Esophagus muscularis mucosa (tissue), 3 donors: ENCODE results near the gene TGFBR2.

ENCODE experiments used
- POLR2AphosphoS5 ChIP-seq, 2 donors: sonication (generic); formaldehyde crosslinking; IDR thresholded peaks; one replicate each; pipeline ENCODE4 v1.6.1; 2017; ENCODE audit warnings: antibody characterized with exemption in 2 of 2
- TF ChIP-seq, protein P1 (sequence below), 3 experiments: fragments of 200-600 bp in 2 of 3; fragments of 450-650 bp in 1 of 3; sonication (generic) in 2 of 3; IDR thresholded peaks; one replicate each; pipeline ENCODE4 v1.5.1; 2017 to 2019; ENCODE audit warnings: antibody characterized with exemption in 3 of 3, mild to moderate bottlenecking in 2 of 3, moderate library complexity in 1 of 3

DNA sequence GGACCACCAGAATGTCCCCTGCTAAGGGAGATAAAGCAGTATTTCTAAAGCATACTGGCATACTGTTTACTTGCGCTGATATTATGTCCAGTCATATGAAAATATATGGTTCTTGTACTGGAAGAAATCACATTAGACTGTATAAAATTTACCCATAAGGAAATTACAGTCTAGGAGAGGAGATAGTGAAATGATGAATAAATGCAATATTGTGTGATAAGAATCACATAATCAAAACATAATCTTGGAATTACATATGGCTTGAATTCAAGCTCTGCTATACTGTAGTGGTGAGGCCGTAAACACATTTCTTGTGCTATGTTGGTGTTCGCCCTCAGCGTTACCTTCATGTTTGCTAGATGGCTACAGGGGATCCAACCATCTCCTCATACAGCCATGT, 20.7 kb upstream of the TGFBR2 start:
- TF ChIP-seq, protein P1, sequence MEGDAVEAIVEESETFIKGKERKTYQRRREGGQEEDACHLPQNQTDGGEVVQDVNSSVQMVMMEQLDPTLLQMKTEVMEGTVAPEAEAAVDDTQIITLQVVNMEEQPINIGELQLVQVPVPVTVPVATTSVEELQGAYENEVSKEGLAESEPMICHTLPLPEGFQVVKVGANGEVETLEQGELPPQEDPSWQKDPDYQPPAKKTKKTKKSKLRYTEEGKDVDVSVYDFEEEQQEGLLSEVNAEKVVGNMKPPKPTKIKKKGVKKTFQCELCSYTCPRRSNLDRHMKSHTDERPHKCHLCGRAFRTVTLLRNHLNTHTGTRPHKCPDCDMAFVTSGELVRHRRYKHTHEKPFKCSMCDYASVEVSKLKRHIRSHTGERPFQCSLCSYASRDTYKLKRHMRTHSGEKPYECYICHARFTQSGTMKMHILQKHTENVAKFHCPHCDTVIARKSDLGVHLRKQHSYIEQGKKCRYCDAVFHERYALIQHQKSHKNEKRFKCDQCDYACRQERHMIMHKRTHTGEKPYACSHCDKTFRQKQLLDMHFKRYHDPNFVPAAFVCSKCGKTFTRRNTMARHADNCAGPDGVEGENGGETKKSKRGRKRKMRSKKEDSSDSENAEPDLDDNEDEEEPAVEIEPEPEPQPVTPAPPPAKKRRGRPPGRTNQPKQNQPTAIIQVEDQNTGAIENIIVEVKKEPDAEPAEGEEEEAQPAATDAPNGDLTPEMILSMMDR (IDR thresholded peaks at IDR 0.05) = no peak
- no peak for TF ChIP-seq POLR2AphosphoS5 (IDR thresholded peaks at IDR 0.05)
